Endothelial cell of umbilical vein (primary cell): ENCODE measurements around the gene TLR9. TPM values are rescaled to one million over a fixed set of nuclear protein-coding genes. Genes with fewer than 3 reads are reported as not detected.

Source experiments
- BruUV-seq: library from RNA; stranded (reverse); fragments of 400-500 nt; replicated peaks from 2 replicates; lab custom pipeline; 2021; lab: Mats Ljungman, UMichigan
- CTCF ChIA-PET: fragments of 300-600, 350-600 bp; sonication (Branson Sonifier 250); formaldehyde crosslinking; loops from one replicate; lab custom pipeline; 2021; ENCODE audit warnings: antibody characterized with exemption, inconsistent platforms; lab: Charles Lee
- POLR2A ChIA-PET: fragments of 300-600, 350-600 bp; sonication (Branson Sonifier 250); formaldehyde crosslinking; loops from one replicate; lab custom pipeline; 2021; ENCODE audit warnings: antibody characterized with exemption, inconsistent platforms; lab: Charles Lee
- DNase-seq: peaks from one replicate; pipeline ENCODE4 v3.0.0-alpha.2; 2011; ENCODE audit warnings: low read depth, low spot score
- FAIRE-seq: peaks from 2 replicates; lab custom pipeline; 2011; peaks lifted over from hg19 to GRCh38; lab: Jason Lieb, UNC
- H2AFZ ChIP-seq: 2 replicates; pipeline ENCODE4 v1.6.0; 2012; ENCODE audit warnings: low read depth, low read length, control low read depth, inconsistent platforms
- H3K27ac ChIP-seq: 2 replicates; pipeline ENCODE4 v1.5.1; 2011; ENCODE audit warnings: low read depth, mild to moderate bottlenecking, control low read depth, low read length, moderate library complexity; ENCODE audit not compliant: insufficient read depth
- H3K27me3 ChIP-seq, 2 experiments: 2 replicates each; pipeline versions ENCODE4 v1.6.0 to v1.6.1; 2011; ENCODE audit warnings: low read length in 2 of 2, mixed read lengths in 1 of 2; ENCODE audit not compliant: control insufficient read depth in 2 of 2, insufficient read depth in 2 of 2
- H3K36me3 ChIP-seq, 2 experiments: 2 replicates in 1 of 2; 3 replicates in 1 of 2; pipeline ENCODE4 v1.5.1; 2011; ENCODE audit warnings: low read length in 2 of 2, mild to moderate bottlenecking in 1 of 2, moderate library complexity in 1 of 2; ENCODE audit not compliant: control insufficient read depth in 2 of 2, insufficient read depth in 2 of 2; ENCODE audit errors: extremely low read depth in 1 of 2
- H3K4me1 ChIP-seq: 3 replicates; pipeline ENCODE4 v1.5.1; 2011; ENCODE audit warnings: mild to moderate bottlenecking, low read length; ENCODE audit not compliant: control insufficient read depth, insufficient read depth; ENCODE audit errors: extremely low read depth
- H3K4me2 ChIP-seq: 2 replicates; pipeline ENCODE4 v1.6.1; 2011; ENCODE audit warnings: low read length, control low read depth, mixed read lengths; ENCODE audit not compliant: insufficient read depth
- H3K4me3 ChIP-seq, 3 experiments: fragments of 200-600 bp in 1 of 3; sonication (generic), shearing (Covaris generic) in 1 of 3; replicated peaks in 1 of 3; 2 replicates each; pipeline ENCODE4 v1.5.1; 2011 to 2016; ENCODE audit warnings: control low read depth in 3 of 3, low read length in 3 of 3, mild to moderate bottlenecking in 2 of 3, inconsistent platforms in 1 of 3, low read depth in 1 of 3, moderate library complexity in 1 of 3; ENCODE audit not compliant: insufficient read depth in 1 of 3
- H3K79me2 ChIP-seq: 2 replicates; pipeline ENCODE4 v1.6.0; 2012; ENCODE audit warnings: low read length, inconsistent platforms; ENCODE audit not compliant: control insufficient read depth, insufficient read depth
- H3K9ac ChIP-seq: replicated peaks from 2 replicates; pipeline ENCODE3; 2011; ENCODE audit warnings: low read length, control low read depth; ENCODE audit not compliant: insufficient read depth; ENCODE audit errors: extremely low read depth
- H3K9me1 ChIP-seq: replicated peaks from 3 replicates; pipeline ENCODE4 v1.6.0; 2011; ENCODE audit warnings: mild to moderate bottlenecking, low read length; ENCODE audit not compliant: control insufficient read depth, insufficient read depth; ENCODE audit errors: extremely low read depth
- H3K9me3 ChIP-seq: replicated peaks from 2 replicates; pipeline ENCODE4 v1.5.1; 2012; ENCODE audit warnings: low read length, inconsistent platforms; ENCODE audit not compliant: control insufficient read depth, insufficient read depth
- H4K20me1 ChIP-seq: replicated peaks from 2 replicates; pipeline ENCODE3; 2011; ENCODE audit warnings: mild to moderate bottlenecking, low read length; ENCODE audit not compliant: control insufficient read depth, insufficient read depth; ENCODE audit errors: extremely low read depth
- CTCF ChIP-seq, 2 donors: IDR thresholded peaks; 1 replicate in 1 of 2; 2 replicates in 1 of 2; pipeline ENCODE4 v1.5.1; 2011; ENCODE audit warnings: low read length in 2 of 2, mild to moderate bottlenecking in 2 of 2, moderate library complexity in 2 of 2, control low read depth in 1 of 2, inconsistent platforms in 1 of 2, low read depth in 1 of 2; ENCODE audit not compliant: insufficient read depth in 1 of 2; ENCODE audit errors: extremely low read depth in 1 of 2
- EZH2 ChIP-seq: IDR thresholded peaks from 2 replicates; pipeline ENCODE4 v1.6.1; 2012; ENCODE audit warnings: borderline replicate concordance, low read depth, mild to moderate bottlenecking, moderate library complexity, low read length, inconsistent platforms; ENCODE audit not compliant: severe bottlenecking
- FOS ChIP-seq: IDR thresholded peaks from 2 replicates; pipeline ENCODE4 v1.6.1; 2011; ENCODE audit warnings: mild to moderate bottlenecking, low read length, moderate library complexity, borderline replicate concordance; ENCODE audit not compliant: insufficient read depth
- JUN ChIP-seq: IDR thresholded peaks from 2 replicates; pipeline ENCODE4 v1.6.1; 2011; ENCODE audit warnings: borderline replicate concordance, low read depth; ENCODE audit not compliant: insufficient read length, insufficient read depth
- MAX ChIP-seq: IDR thresholded peaks from 2 replicates; pipeline ENCODE4 v1.6.1; 2011; ENCODE audit not compliant: insufficient read depth, insufficient read length
- MYC ChIP-seq: IDR thresholded peaks from one replicate; pipeline ENCODE4 v1.6.1; 2011; ENCODE audit warnings: mild to moderate bottlenecking, low read depth, low read length
- POLR2A ChIP-seq: IDR thresholded peaks from 2 replicates; pipeline ENCODE4 v1.6.1; 2012; ENCODE audit warnings: low read depth, mild to moderate bottlenecking, control low read depth, low read length
- dilution Hi-C: fragments of 300-500 bp; cut with MboI; formaldehyde crosslinking; loops from one replicate; pipeline ENCODE4 v1.15.0; 2019; ENCODE audit warnings: low sequenced_read_pairs; ENCODE audit not compliant: extremely low pct_ligation_motif_present
- intact Hi-C: fragments of 100-400 bp; cut with micrococcal nuclease; formaldehyde crosslinking; loops from one replicate; pipeline ENCODE4 v1.10.0; 2022
- polyA plus RNA-seq, 4 experiments: library from polyadenylated mRNA; depleted of rRNA in 3 of 4; stranded (reverse) in 3 of 4; unstranded in 1 of 4; fragments of >200 nt; gene quantifications; 2 replicates each; pipeline versions ENCODE4 v1.2.1 to v1.2.3, GENCODE V29; 2011 to 2012; ENCODE audit warnings: missing spikeins in 1 of 4
- total RNA-seq: library from RNA; stranded (reverse); gene quantifications from 2 replicates; pipeline ENCODE4 v1.2.3, GENCODE V29; 2021

TLR9 gene
- total and polyA plus RNA-seq, 2 donors (not counting 3 experiments of a cell fraction or from before 2014, with no cell fraction given): not detected

- Histone ChIP-seq H3K79me2 (peaks cover 30% of the 10 kb centered on the region), H3K4me1 (peaks cover 18% of the 10 kb centered on the region), H3K9me1 (no peaks in the 10 kb centered on the region), H3K4me3 (no peak overlapping the region), H3K4me2 (no peak overlapping the region), H3K27ac (no peak overlapping the region), H4K20me1 (no peaks in the 10 kb centered on the region), H3K36me3 (peaks cover 33 to 49% of the 10 kb centered on the region in 2 experiments), H2AFZ (no peak overlapping the region), H3K27me3 (no peaks in the 10 kb centered on the region), H3K9me3 (no peaks in the 10 kb centered on the region), H3K9ac (no peak overlapping the region)
- DNase-seq (no peak), FAIRE-seq (no peak)
- intact Hi-C loops: no loop called here
- dilution Hi-C loops: no loop called here
- no TSS peak for BruUV-seq
- CTCF ChIA-PET: interaction anchor here (0.9 kb wide), 1 partner anchor 12 kb away, joined by 3 read pairs; no protein-coding TSS in a partner anchor
- TF ChIP-seq POLR2A (no peak), MYC (no peak), MAX (no peak), FOS (no peak), JUN (no peak)
- POLR2A ChIA-PET: no interaction called here
These were observed 30.7 kb upstream of the TLR9 start for GRCh38 chr3:52256159-52256558.

- ChIA-PET CTCF (interaction anchor here (1.1 to 1.4 kb wide), 3 partner anchors 14 to 35 kb away, joined by 3 to 7 read pairs (median 4); no protein-coding TSS in a partner anchor), POLR2A (interaction anchor here (0.6 to 0.7 kb wide), 2 partner anchors 23 to 466 kb away, joined by 5 to 6 read pairs; no protein-coding TSS in a partner anchor)
- BruUV-seq: no TSS peak
These were observed 29.2 kb upstream of the TLR9 start for GRCh38 chr3:52254608-52255007.

More at GRCh38 chr3:52254608-52255007, 29.2 kb upstream of the TLR9 start:
- H3K9me3 ChIP-seq: no peaks in the 10 kb centered on the region
- H2AFZ ChIP-seq: no peak overlapping the region
- H4K20me1 ChIP-seq: no peaks in the 10 kb centered on the region
- dilution Hi-C loops (no loop called here), intact Hi-C loops (no loop called here)
- H3K4me2 ChIP-seq: no peak overlapping the region
- no peaks in the 10 kb centered on the region for H3K9me1 ChIP-seq
- H3K36me3 ChIP-seq: peaks cover 31 to 49% of the 10 kb centered on the region in 2 experiments
- no peak for TF ChIP-seq EZH2
- no peak for TF ChIP-seq CTCF (IDR thresholded peaks at IDR 0.05; ENCODE audit: extremely low read depth in 1 of 2, insufficient read depth in 1 of 2, low read depth in 1 of 2, low read length in 2 of 2)
- TF ChIP-seq POLR2A: peak; percentile 25
- peaks cover 16% of the 10 kb centered on the region for H3K4me1 ChIP-seq
- DNase-seq (no peak), FAIRE-seq (no peak)
- H3K9ac ChIP-seq: no peak overlapping the region
- H3K27ac ChIP-seq: no peak overlapping the region
- H3K4me3 ChIP-seq: no peak overlapping the region
- H3K27me3 ChIP-seq: no peaks in the 10 kb centered on the region
- H3K79me2 ChIP-seq: peaks cover 29% of the 10 kb centered on the region
